Osteoblast (primary cell): Measurements from ENCODE around the gene DENND1B. TPM values are rescaled to one million over a fixed set of nuclear protein-coding genes. Genes with fewer than 3 reads are reported as not detected.

Experiments used
- DNase-seq: peaks from one replicate; pipeline ENCODE4 v3.0.0; 2011; ENCODE audit warnings: low spot score, mixed read lengths; ENCODE audit not compliant: insufficient read length; ENCODE audit errors: missing footprints
- H2AFZ ChIP-seq: 2 replicates; pipeline ENCODE4 v1.6.0; 2011; ENCODE audit warnings: mild to moderate bottlenecking, low read length
- H3K27ac ChIP-seq: 2 replicates; pipeline ENCODE4 v1.5.1; 2011; ENCODE audit warnings: mild to moderate bottlenecking, low read depth, low read length, moderate library complexity
- H3K27me3 ChIP-seq: 2 replicates; pipeline ENCODE4 v1.6.0; 2012; ENCODE audit warnings: mild to moderate bottlenecking, control low read depth, inconsistent platforms, low read length, moderate library complexity; ENCODE audit not compliant: insufficient read depth
- H3K36me3 ChIP-seq: 2 replicates; pipeline ENCODE4 v1.5.1; 2011; ENCODE audit warnings: mild to moderate bottlenecking, low read length, control low read depth, moderate library complexity; ENCODE audit not compliant: insufficient read depth
- H3K4me1 ChIP-seq: 2 replicates; pipeline ENCODE4 v1.5.1; 2011; ENCODE audit warnings: mild to moderate bottlenecking, low read length, control low read depth, moderate library complexity; ENCODE audit not compliant: insufficient read depth
- H3K4me2 ChIP-seq: 2 replicates; pipeline ENCODE4 v1.6.0; 2011; ENCODE audit warnings: mild to moderate bottlenecking, low read length; ENCODE audit not compliant: insufficient read depth
- H3K4me3 ChIP-seq: fragments of 200-600 bp; sonication (generic); 3 replicates; pipeline ENCODE4 v1.5.1; 2012; ENCODE audit warnings: mild to moderate bottlenecking, low read length, inconsistent platforms; ENCODE audit not compliant: insufficient read depth
- H3K79me2 ChIP-seq: 2 replicates; pipeline ENCODE4 v1.6.0; 2012; ENCODE audit warnings: mild to moderate bottlenecking, low read length, control low read depth, inconsistent platforms; ENCODE audit not compliant: insufficient read depth
- H3K9me3 ChIP-seq: 2 replicates; pipeline ENCODE4 v1.5.1; 2011; ENCODE audit warnings: low read depth, low read length, control low read depth
- H4K20me1 ChIP-seq: 2 replicates; pipeline ENCODE4 v1.6.0; 2012; ENCODE audit warnings: mild to moderate bottlenecking, low read length, control low read depth; ENCODE audit not compliant: insufficient read depth
- CTCF ChIP-seq: IDR thresholded peaks from 2 replicates; pipeline ENCODE4 v1.5.1; 2011; ENCODE audit warnings: mild to moderate bottlenecking, low read depth, low read length, moderate library complexity; ENCODE audit errors: extremely low read depth
- total RNA-seq: library from RNA; depleted of rRNA; stranded (reverse); fragments of >200 nt; gene quantifications from 2 replicates; pipeline ENCODE4 v1.2.3, GENCODE V29; 2012

The DENND1B gene
- total RNA-seq, 1 donor: 22.4 TPM

- Histone ChIP-seq H3K27ac (no peak overlapping the region), H3K4me3 (no peak overlapping the region), H3K36me3 (no peaks in the 10 kb centered on the region), H3K79me2 (peaks cover 4% of the 10 kb centered on the region), H3K27me3 (no peaks in the 10 kb centered on the region), H4K20me1 (peaks cover 3% of the 10 kb centered on the region), H3K4me2 (no peak overlapping the region), H3K4me1 (no peaks in the 10 kb centered on the region), H2AFZ (no peak overlapping the region), H3K9me3 (no peaks in the 10 kb centered on the region)
- TF ChIP-seq CTCF: peak; percentile 55
- no peak for DNase-seq
Observed at GRCh38 chr1:197692965-197693364, 82.3 kb downstream of the DENND1B start.

- Histone ChIP-seq H3K27ac (no peak overlapping the region), H4K20me1 (no peaks in the 10 kb centered on the region), H3K4me1 (no peaks in the 10 kb centered on the region), H3K4me2 (no peak overlapping the region), H3K79me2 (peaks cover 4% of the 10 kb centered on the region), H3K4me3 (no peak overlapping the region), H2AFZ (no peak overlapping the region), H3K27me3 (no peaks in the 10 kb centered on the region), H3K36me3 (no peaks in the 10 kb centered on the region), H3K9me3 (no peaks in the 10 kb centered on the region)
- TF ChIP-seq CTCF: no peak
- DNase-seq: no peak
Observed at GRCh38 chr1:197691816-197692215, 83.5 kb downstream of the DENND1B start.

GRCh38 chr1:197690074-197690473, 85.2 kb downstream of the DENND1B start:
- Histone ChIP-seq H3K4me1 (no peaks in the 10 kb centered on the region), H3K36me3 (no peaks in the 10 kb centered on the region), H3K9me3 (no peaks in the 10 kb centered on the region), H3K27ac (no peak overlapping the region), H3K27me3 (no peaks in the 10 kb centered on the region), H3K79me2 (peaks cover 4% of the 10 kb centered on the region), H2AFZ (no peak overlapping the region), H3K4me2 (no peak overlapping the region), H3K4me3 (no peak overlapping the region), H4K20me1 (no peaks in the 10 kb centered on the region)
- no peak for TF ChIP-seq CTCF
- DNase-seq: no peak

GRCh38 chr1:197688233-197688632, 87.0 kb downstream of the DENND1B start:
- TF ChIP-seq CTCF: no peak
- no peaks in the 10 kb centered on the region for H3K27me3 ChIP-seq
- H4K20me1 ChIP-seq: no peaks in the 10 kb centered on the region
- H3K27ac ChIP-seq: no peak overlapping the region
- H3K4me3 ChIP-seq: no peak overlapping the region
- no peaks in the 10 kb centered on the region for H3K4me1 ChIP-seq
- peaks cover 4% of the 10 kb centered on the region for H3K79me2 ChIP-seq
- no peak for DNase-seq
- no peaks in the 10 kb centered on the region for H3K36me3 ChIP-seq
- H3K4me2 ChIP-seq: no peak overlapping the region
- H3K9me3 ChIP-seq: no peaks in the 10 kb centered on the region
- H2AFZ ChIP-seq: no peak overlapping the region
